HepG2 (cell line): ENCODE data around the gene C6orf132. TPM values are rescaled to one million over a fixed set of nuclear protein-coding genes. Genes with fewer than 3 reads are reported as not detected.

Source experiments
- ATAC-seq: fragments of 200-7000 bp; cut with Tn5 transposase; 3 replicates; pipeline ENCODE4 v1.9.1; 2020; ENCODE audit warnings: mild to moderate bottlenecking, moderate library complexity
- BruUV-seq: library from RNA; stranded (reverse); fragments of 400-500 nt; replicated peaks from 2 replicates; lab custom pipeline; 2021; lab: Mats Ljungman, UMichigan
- CTCF ChIA-PET: fragments of 300-600 bp; formaldehyde crosslinking; extraction: SDS; loops from one replicate; lab custom pipeline; 2021; ENCODE audit warnings: low total read pairs, inconsistent platforms, low intra/inter-chr PET ratio; lab: Yijun Ruan, JAX
- POLR2A ChIA-PET: fragments of 350-600 bp; sonication (Branson Sonifier 250); formaldehyde crosslinking; loops from one replicate; lab custom pipeline; 2020; ENCODE audit warnings: antibody characterized with exemption, inconsistent platforms; lab: Yijun Ruan, JAX
- DNase-seq: peaks from one replicate; pipeline ENCODE4 v3.0.0-alpha.2; 2015; ENCODE audit warnings: low spot score
- FAIRE-seq: peaks from 3 replicates; lab custom pipeline; 2011; peaks lifted over from hg19 to GRCh38; lab: Jason Lieb, UNC
- H2AFZ ChIP-seq: one replicate; pipeline ENCODE4 v1.6.1; 2011; ENCODE audit warnings: low read length, inconsistent platforms
- H3K27ac ChIP-seq: fragments of 300-600 bp; 3 replicates; pipeline ENCODE4 v1.8.0; 2011; ENCODE audit warnings: mixed run types, mild to moderate bottlenecking, mixed read lengths, low read length, inconsistent platforms; ENCODE audit not compliant: insufficient read depth; ENCODE audit errors: extremely low read length
- H3K27me3 ChIP-seq, 2 experiments: fragments of 200-600 bp in 1 of 2; 2 replicates in 1 of 2; 3 replicates in 1 of 2; pipeline versions ENCODE4 v1.6.0 to v1.8.0; 2011; ENCODE audit warnings: low read length in 2 of 2, mild to moderate bottlenecking in 2 of 2, moderate library complexity in 2 of 2, inconsistent platforms in 1 of 2; ENCODE audit not compliant: insufficient read depth in 2 of 2, control insufficient read depth in 1 of 2
- H3K36me3 ChIP-seq, 2 experiments: fragments of 200-600 bp in 1 of 2; replicated peaks in 1 of 2; 2 replicates in 1 of 2; 3 replicates in 1 of 2; pipeline versions ENCODE4 v1.5.1 to v1.8.0; 2011; ENCODE audit warnings: low read length in 2 of 2, inconsistent platforms in 1 of 2; ENCODE audit not compliant: insufficient read depth in 2 of 2, control insufficient read depth in 1 of 2
- H3K4me1 ChIP-seq: 2 replicates; pipeline ENCODE4 v1.5.1; 2012; ENCODE audit warnings: low read length, inconsistent platforms; ENCODE audit not compliant: insufficient read depth
- H3K4me2 ChIP-seq: 2 replicates; pipeline ENCODE4 v1.6.0; 2011; ENCODE audit warnings: low read depth, low read length, inconsistent platforms
- H3K4me3 ChIP-seq, 3 experiments: fragments of 200-600 bp in 1 of 3; sonication (generic), shearing (Covaris generic) in 1 of 3; replicated peaks in 1 of 3; 2 replicates each; pipeline ENCODE4 v1.5.1; 2011 to 2016; ENCODE audit warnings: low read length in 3 of 3, inconsistent platforms in 2 of 3, low read depth in 2 of 3, mild to moderate bottlenecking in 2 of 3, control low read depth in 1 of 3, mixed read lengths in 1 of 3; ENCODE audit not compliant: insufficient read depth in 1 of 3
- H3K79me2 ChIP-seq: one replicate; pipeline ENCODE4 v1.6.1; 2011; ENCODE audit warnings: low read length, inconsistent platforms; ENCODE audit not compliant: insufficient read depth
- H3K9ac ChIP-seq: 2 replicates; pipeline ENCODE4 v1.6.0; 2011; ENCODE audit warnings: mild to moderate bottlenecking, low read depth, low read length, inconsistent platforms; ENCODE audit not compliant: insufficient read depth
- H3K9me3 ChIP-seq: 2 replicates; pipeline ENCODE4 v1.5.1; 2012; ENCODE audit warnings: mild to moderate bottlenecking, low read length
- H4K20me1 ChIP-seq: 2 replicates; pipeline ENCODE4 v1.6.0; 2011; ENCODE audit warnings: inconsistent platforms, mild to moderate bottlenecking, low read length, moderate library complexity; ENCODE audit not compliant: insufficient read depth
- DMAP1 ChIP-seq: IDR thresholded peaks from 2 replicates; pipeline ENCODE4 v1.6.1; 2016
- FOSL2 ChIP-seq: sonication (generic); formaldehyde crosslinking; IDR thresholded peaks from 2 replicates; pipeline ENCODE4 v1.4.0; 2020; ENCODE audit warnings: missing genetic modification reagents
- HNF4G ChIP-seq, 2 experiments: sonication (generic) in 1 of 2; formaldehyde crosslinking in 1 of 2; IDR thresholded peaks; 2 replicates each; pipeline versions ENCODE4 v1.4.0 to v1.6.1; 2011 to 2020; ENCODE audit warnings: borderline replicate concordance in 2 of 2, low read depth in 2 of 2, mild to moderate bottlenecking in 2 of 2, low read length in 1 of 2, missing genetic modification reagents in 1 of 2, moderate library complexity in 1 of 2
- SMC3 ChIP-seq: IDR thresholded peaks from 2 replicates; pipeline ENCODE4 v1.6.1; 2011; ENCODE audit warnings: low read length, improper control_type of control experiment
- SOX13 ChIP-seq, 3 experiments: fragments of 450-650 bp in 1 of 3; sonication (generic) in 1 of 3; formaldehyde crosslinking in 1 of 3; IDR thresholded peaks in 2 of 3; conservative IDR thresholded peaks in 1 of 3; 2 replicates each; pipeline versions ENCODE4 v1.5.0 to v1.6.1; 2016 to 2020; ENCODE audit warnings: antibody characterized with exemption in 1 of 3, mild to moderate bottlenecking in 1 of 3, missing compliant biosample characterization in 1 of 3, missing genetic modification reagents in 1 of 3, moderate library complexity in 1 of 3
- SOX6 ChIP-seq, 2 experiments: fragments of 450-650 bp in 1 of 2; sonication (generic) in 1 of 2; formaldehyde crosslinking in 1 of 2; IDR thresholded peaks; 2 replicates each; pipeline versions ENCODE4 v1.4.0 to v1.6.1; 2017 to 2020; ENCODE audit warnings: antibody characterized with exemption in 1 of 2, mild to moderate bottlenecking in 1 of 2, missing genetic modification reagents in 1 of 2
- SSRP1 ChIP-seq: IDR thresholded peaks from 2 replicates; pipeline ENCODE4 v1.6.1; 2016; ENCODE audit warnings: control low read depth
- ZBTB1 ChIP-seq: sonication (generic); formaldehyde crosslinking; IDR thresholded peaks from 2 replicates; pipeline ENCODE4 v1.4.0; 2020; ENCODE audit warnings: missing genetic modification reagents, borderline replicate concordance
- ZNF331 ChIP-seq: sonication (generic); formaldehyde crosslinking; IDR thresholded peaks from 2 replicates; pipeline ENCODE4 v1.4.0; 2020; ENCODE audit warnings: missing genetic modification reagents
- ZNF629 ChIP-seq: sonication (generic); formaldehyde crosslinking; conservative IDR thresholded peaks from 2 replicates; pipeline ENCODE4 v1.5.0; 2020; ENCODE audit warnings: missing genetic modification reagents
- WGBS: methylation state at CpG from one replicate; pipeline ENCODE4 v1.1.6; 2017; ENCODE audit warnings: low lambda C conversion rate; 5-methylcytosine and 5-hydroxymethylcytosine counted together
- in situ Hi-C: cut with HindIII; loops from 2 replicates; pipeline ENCODE4 v1.10.0; 2017; ENCODE audit warnings: low pct_unique_long_range_greater_than_20kb; ENCODE audit not compliant: extremely low pct_ligation_motif_present
- intact Hi-C: fragments of 100-400 bp; cut with micrococcal nuclease; formaldehyde crosslinking; loops from one replicate; pipeline ENCODE4 v1.10.0; 2022; ENCODE audit not compliant: unreplicated experiment
- polyA plus RNA-seq, 8 experiments: library from polyadenylated mRNA; depleted of rRNA in 3 of 8; stranded (reverse) in 7 of 8; unstranded in 1 of 8; fragments of >200 nt; fragmentation: Illumina TruSeq in 4 of 8; extraction: Trizol in 4 of 8; gene quantifications; 2 replicates each; pipeline versions ENCODE4 v1.2.1 to v1.2.3, GENCODE V29; 2011 to 2016; ENCODE audit warnings: low read depth in 4 of 8, missing spikeins in 1 of 8, mixed read lengths in 1 of 8; ENCODE audit not compliant: insufficient read depth in 1 of 8
- total RNA-seq, 5 experiments: library from RNA; depleted of rRNA; stranded (reverse); fragments of >200 nt; fragmentation: Illumina TruSeq; extraction: Trizol; gene quantifications; 2 replicates each; pipeline ENCODE4 v1.2.3, GENCODE V29; 2016; ENCODE audit warnings: low read depth in 1 of 5
- TF ChIP-seq, protein P1 (sequence below): sonication (generic); formaldehyde crosslinking; IDR thresholded peaks from 2 replicates; pipeline ENCODE4 v1.4.0; 2020; ENCODE audit warnings: low read depth, mild to moderate bottlenecking, missing genetic modification reagents

C6orf132 gene
- total and polyA plus RNA-seq, 2 of the 13 experiments (the other 11 are each of a cell fraction or from before 2014, with no cell fraction given): 0.78 to 3.0 TPM

DNA sequence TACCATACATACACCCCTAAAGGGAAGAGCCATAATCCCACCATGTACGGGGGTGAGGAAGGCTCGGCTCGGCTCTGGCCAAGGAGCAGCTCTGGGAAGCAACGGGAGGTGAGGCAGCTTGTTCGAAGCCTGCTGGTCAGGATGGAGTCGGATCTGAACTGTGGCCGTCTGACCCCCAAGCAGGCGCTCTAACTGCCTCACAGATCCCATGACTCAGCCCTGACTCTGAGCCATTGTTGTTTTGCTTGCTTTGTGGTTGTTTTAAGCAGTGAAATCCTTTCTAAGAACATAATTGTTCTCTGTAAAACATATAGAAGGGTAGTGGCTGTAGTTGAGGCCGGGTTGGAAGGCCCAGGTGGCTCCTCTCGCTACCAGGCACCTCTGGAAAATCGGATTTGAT, 10.9 kb downstream of the C6orf132 start:
- H3K9me3 ChIP-seq: no peaks in the 10 kb centered on the region
- CTCF ChIA-PET: no interaction called here
- POLR2A ChIA-PET: no interaction called here
- intact Hi-C loops: no loop called here
- 0 out of 5 replicates have a peak, but pooled peaks cover 0 to 4% of the 10 kb centered on the region in 2 experiments for H3K36me3 ChIP-seq
- FAIRE-seq: no peak
- TF ChIP-seq FOSL2 (CRISPR knock-in tag) (0 out of 2 replicates have a peak, but pooled peaks have one; percentile 32), SOX6 (IDR thresholded peaks at IDR 0.05) (no peak), SOX6 (CRISPR knock-in tag; IDR thresholded peaks at IDR 0.05) (no peak), SOX13 (IDR thresholded peaks at IDR 0.05) (no peak), SOX13 (CRISPR knock-in tag; conservative IDR thresholded peaks at IDR 0.05 in 1 of 2, IDR thresholded peaks at IDR 0.05 in 1 of 2) (peak in 1 of 2 experiments; percentile 27; a peak in 1 of 4 replicates), ZBTB1 (CRISPR knock-in tag) (no peak)
- H3K4me2 ChIP-seq: no peak overlapping the region
- no peak overlapping the region for H3K9ac ChIP-seq
- no peak overlapping the region for H3K27ac ChIP-seq
- no peak overlapping the region for H3K4me3 ChIP-seq
- no peaks in the 10 kb centered on the region for H3K27me3 ChIP-seq
- H3K4me1 ChIP-seq: peaks cover 24% of the 10 kb centered on the region
- ATAC-seq: peak; percentile 15; the same call in 1 of the 3 replicates
- BruUV-seq: no TSS peak
- H4K20me1 ChIP-seq: no peaks in the 10 kb centered on the region
- no peaks in the 10 kb centered on the region for H3K79me2 ChIP-seq
- no peak for DNase-seq
- in situ Hi-C loops: no loop called here
- no peak overlapping the region for H2AFZ ChIP-seq
- WGBS: 68% methylated on average over 11 of the region's 11 CpGs

DNA sequence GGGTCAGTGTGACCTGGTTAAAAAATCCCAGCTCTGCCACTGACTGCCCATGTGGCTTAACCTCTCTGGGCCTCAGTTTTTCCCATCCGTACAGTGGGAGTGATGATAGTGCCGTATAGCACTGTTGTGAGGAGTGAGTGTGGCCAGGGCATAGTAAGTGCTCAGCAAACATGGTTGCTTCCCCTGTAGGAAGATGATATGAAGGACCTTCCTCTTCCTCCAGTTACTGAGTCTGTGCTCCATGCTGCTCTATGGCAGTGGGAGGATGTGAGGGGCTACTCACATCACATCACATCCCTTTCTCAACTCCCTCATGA, 13.1 kb downstream of the C6orf132 start:
- H3K36me3 ChIP-seq: 0 out of 5 replicates have a peak, but pooled peaks cover 0 to 4% of the 10 kb centered on the region in 2 experiments
- peaks cover 15% of the 10 kb centered on the region for H3K4me1 ChIP-seq
- H3K4me2 ChIP-seq: no peak overlapping the region
- H3K27ac ChIP-seq: no peak overlapping the region
- no peak for TF ChIP-seq DMAP1
- TF ChIP-seq ZNF629 (CRISPR knock-in tag): peak; percentile 70; the same call in 1 of the 2 replicates
- TF ChIP-seq, protein P1, sequence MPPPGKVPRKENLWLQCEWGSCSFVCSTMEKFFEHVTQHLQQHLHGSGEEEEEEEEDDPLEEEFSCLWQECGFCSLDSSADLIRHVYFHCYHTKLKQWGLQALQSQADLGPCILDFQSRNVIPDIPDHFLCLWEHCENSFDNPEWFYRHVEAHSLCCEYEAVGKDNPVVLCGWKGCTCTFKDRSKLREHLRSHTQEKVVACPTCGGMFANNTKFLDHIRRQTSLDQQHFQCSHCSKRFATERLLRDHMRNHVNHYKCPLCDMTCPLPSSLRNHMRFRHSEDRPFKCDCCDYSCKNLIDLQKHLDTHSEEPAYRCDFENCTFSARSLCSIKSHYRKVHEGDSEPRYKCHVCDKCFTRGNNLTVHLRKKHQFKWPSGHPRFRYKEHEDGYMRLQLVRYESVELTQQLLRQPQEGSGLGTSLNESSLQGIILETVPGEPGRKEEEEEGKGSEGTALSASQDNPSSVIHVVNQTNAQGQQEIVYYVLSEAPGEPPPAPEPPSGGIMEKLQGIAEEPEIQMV: no peak
- TF ChIP-seq SMC3: no peak
- TF ChIP-seq HNF4G (IDR thresholded peaks at IDR 0.05; ENCODE audit: borderline replicate concordance, low read depth, low read length): no peak
- TF ChIP-seq HNF4G (CRISPR knock-in tag; IDR thresholded peaks at IDR 0.05; ENCODE audit: borderline replicate concordance, low read depth): no peak
- no peak for TF ChIP-seq SSRP1 (CRISPR knock-in tag)
- no peak for TF ChIP-seq ZNF331 (CRISPR knock-in tag)
- no peaks in the 10 kb centered on the region for H3K79me2 ChIP-seq
- ChIA-PET POLR2A (no interaction called here), CTCF (no interaction called here)
- H3K27me3 ChIP-seq: no peaks in the 10 kb centered on the region
- H2AFZ ChIP-seq: no peak overlapping the region
- WGBS: 96% methylated on average over 2 of the region's 2 CpGs
- DNase-seq (no peak), ATAC-seq (no peak), FAIRE-seq (no peak)
- intact Hi-C loops: no loop called here
- no peak overlapping the region for H3K4me3 ChIP-seq
- no peaks in the 10 kb centered on the region for H4K20me1 ChIP-seq
- no peak overlapping the region for H3K9ac ChIP-seq
- no peaks in the 10 kb centered on the region for H3K9me3 ChIP-seq
- no TSS peak for BruUV-seq
- in situ Hi-C loops: no loop called here
